Spleen (tissue), 11 donors: ENCODE measurements around the gene DOCK9. TPM values are rescaled to one million over a fixed set of nuclear protein-coding genes. Genes with fewer than 3 reads are reported as not detected.

Experiments used
- DNase-seq: peaks from one replicate; pipeline ENCODE4 v3.0.0-alpha.2; 2020
- H3K27ac ChIP-seq, 8 donors: fragments of 200-600 bp; sonication (generic) in 7 of 8; 1 replicate in 4 of 8; 2 replicates in 4 of 8; pipeline versions ENCODE4 v1.5.0 to v1.8.0; 2016 to 2021; ENCODE audit warnings: inconsistent platforms in 4 of 8, mild to moderate bottlenecking in 4 of 8, moderate library complexity in 1 of 8
- H3K27me3 ChIP-seq, 7 donors: fragments of 200-600 bp; sonication (generic) in 6 of 7; replicated peaks in 1 of 7; 1 replicate in 4 of 7; 2 replicates in 3 of 7; pipeline versions ENCODE4 v1.5.0 to v1.8.0; 2016 to 2021; ENCODE audit warnings: inconsistent platforms in 3 of 7, mild to moderate bottlenecking in 1 of 7
- H3K36me3 ChIP-seq, 6 donors: fragments of 200-600 bp; sonication (generic) in 5 of 6; 1 replicate in 4 of 6; 2 replicates in 2 of 6; pipeline versions ENCODE4 v1.5.0 to v1.8.0; 2016 to 2021; ENCODE audit warnings: inconsistent platforms in 2 of 6
- H3K4me1 ChIP-seq, 6 donors: fragments of 200-600 bp; sonication (generic) in 5 of 6; 1 replicate in 3 of 6; 2 replicates in 3 of 6; pipeline versions ENCODE4 v1.5.0 to v1.8.0; 2016 to 2021; ENCODE audit warnings: inconsistent platforms in 3 of 6
- H3K4me3 ChIP-seq, 8 donors: fragments of 200-600 bp; sonication (generic) in 7 of 8; 1 replicate in 4 of 8; 2 replicates in 4 of 8; pipeline versions ENCODE4 v1.5.0 to v1.8.0; 2016 to 2021; ENCODE audit warnings: inconsistent platforms in 4 of 8, mild to moderate bottlenecking in 4 of 8, moderate library complexity in 2 of 8
- H3K9me3 ChIP-seq, 8 donors: fragments of 200-600 bp; sonication (generic) in 7 of 8; 1 replicate in 4 of 8; 2 replicates in 4 of 8; pipeline versions ENCODE4 v1.5.0 to v1.8.0; 2016 to 2021; ENCODE audit warnings: inconsistent platforms in 4 of 8
- POLR2A ChIP-seq, 3 donors: fragments of 450-650 bp; IDR thresholded peaks; one replicate each; pipeline ENCODE4 v1.5.1; 2017; ENCODE audit warnings: antibody characterized with exemption in 3 of 3, mild to moderate bottlenecking in 1 of 3
- POLR2AphosphoS5 ChIP-seq, 3 donors: sonication (generic); formaldehyde crosslinking; IDR thresholded peaks; one replicate each; pipeline ENCODE4 v1.5.1; 2017; ENCODE audit warnings: antibody characterized with exemption in 3 of 3
- WGBS, 5 donors: extraction: QIAGEN DNeasy Blood & Tissue Kit in 3 of 5; methylation state at CpG; one replicate each; pipeline versions ENCODE4 v1.1.5 to v1.1.7; 2013 to 2018; 5-methylcytosine and 5-hydroxymethylcytosine counted together
- intact Hi-C: fragments of 100-400 bp; cut with DNase I; formaldehyde crosslinking; loops from one replicate; pipeline ENCODE4 v1.15.0; 2023; ENCODE audit warnings: low total_unique reads
- polyA plus RNA-seq, 3 donors: library from polyadenylated mRNA; stranded (reverse); fragments of 200-250 nt; gene quantifications; one replicate each; pipeline ENCODE4 v1.2.1, GENCODE V29; 2013
- total RNA-seq, 7 donors: library from RNA; depleted of rRNA in 3 of 7; stranded (reverse); fragments of >200 nt in 3 of 7; fragmentation: NEBNext Ultra II Directional in 4 of 7; extraction: Animal tissue kit (Norgen Biotek cat#: 25700) in 4 of 7; gene quantifications; one replicate each; pipeline versions ENCODE4 v1.1.0 to v1.2.1, GENCODE V29; 2016 to 2021
- TF ChIP-seq, protein P1 (sequence below), 11 experiments: fragments of 200-600 bp in 7 of 11; fragments of 450-650 bp in 4 of 11; sonication (generic) in 4 of 11; IDR thresholded peaks in 8 of 11; conservative IDR thresholded peaks in 3 of 11; 1 replicate in 7 of 11; 2 replicates in 4 of 11; pipeline versions ENCODE4 v1.4.0 to v1.8.0; 2016 to 2021; ENCODE audit warnings: antibody characterized with exemption in 11 of 11, inconsistent platforms in 4 of 11, mild to moderate bottlenecking in 1 of 11
- donor health status: healthy with polysubstance abuse.
- donor health status: DM: no; HTN: no; CAD: no; lungs with moderate emphysema.
- donor health status: DM: no; HTN: no; CAD: no.
- donor health status: Bipolar disorder and iron deficiency.
- donor health status: healthy.
- donor health status: DM: no; HTN: no; CAD: no.
- donor health status: DM: yes; HTN: yes; CAD: no.

DOCK9 gene
- total and polyA plus RNA-seq, 10 donors: 6.9 to 53.3 (median 47.6) TPM

DNA sequence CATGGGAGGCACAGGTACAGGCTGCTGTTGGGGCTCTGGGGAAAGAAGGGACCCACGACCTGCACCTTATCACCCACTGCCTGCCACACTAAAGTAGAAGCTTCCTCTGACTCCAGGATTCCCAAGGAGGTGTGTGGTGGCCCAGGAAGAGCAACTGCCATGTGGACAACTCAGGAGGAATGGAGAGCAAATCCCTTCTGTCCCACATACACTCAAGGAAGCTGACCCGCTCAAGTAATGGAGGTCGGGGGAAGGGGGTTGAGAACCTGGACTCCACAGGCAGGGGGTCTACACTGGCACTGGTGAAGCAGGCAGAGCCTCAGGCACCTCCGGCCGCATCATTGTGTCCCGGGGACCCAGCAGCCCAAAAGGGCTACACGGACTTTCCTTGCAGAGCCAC, 196.0 kb downstream of the DOCK9 start:
- no peaks in the 10 kb centered on the region for H3K4me1 ChIP-seq
- no peak for DNase-seq
- peaks cover 0 to 21% (median 0%) of the 10 kb centered on the region in 7 donors for H3K27me3 ChIP-seq
- no peaks in the 10 kb centered on the region for H3K36me3 ChIP-seq
- intact Hi-C loops: no loop called here
- no peaks in the 10 kb centered on the region for H3K9me3 ChIP-seq
- TF ChIP-seq POLR2AphosphoS5 (IDR thresholded peaks at IDR 0.05) (no peak), POLR2A (IDR thresholded peaks at IDR 0.05) (no peak)
- TF ChIP-seq, protein P1, sequence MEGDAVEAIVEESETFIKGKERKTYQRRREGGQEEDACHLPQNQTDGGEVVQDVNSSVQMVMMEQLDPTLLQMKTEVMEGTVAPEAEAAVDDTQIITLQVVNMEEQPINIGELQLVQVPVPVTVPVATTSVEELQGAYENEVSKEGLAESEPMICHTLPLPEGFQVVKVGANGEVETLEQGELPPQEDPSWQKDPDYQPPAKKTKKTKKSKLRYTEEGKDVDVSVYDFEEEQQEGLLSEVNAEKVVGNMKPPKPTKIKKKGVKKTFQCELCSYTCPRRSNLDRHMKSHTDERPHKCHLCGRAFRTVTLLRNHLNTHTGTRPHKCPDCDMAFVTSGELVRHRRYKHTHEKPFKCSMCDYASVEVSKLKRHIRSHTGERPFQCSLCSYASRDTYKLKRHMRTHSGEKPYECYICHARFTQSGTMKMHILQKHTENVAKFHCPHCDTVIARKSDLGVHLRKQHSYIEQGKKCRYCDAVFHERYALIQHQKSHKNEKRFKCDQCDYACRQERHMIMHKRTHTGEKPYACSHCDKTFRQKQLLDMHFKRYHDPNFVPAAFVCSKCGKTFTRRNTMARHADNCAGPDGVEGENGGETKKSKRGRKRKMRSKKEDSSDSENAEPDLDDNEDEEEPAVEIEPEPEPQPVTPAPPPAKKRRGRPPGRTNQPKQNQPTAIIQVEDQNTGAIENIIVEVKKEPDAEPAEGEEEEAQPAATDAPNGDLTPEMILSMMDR (IDR thresholded peaks at IDR 0.05 in 8 of 11, conservative IDR thresholded peaks at IDR 0.05 in 3 of 11): no peak
- H3K27ac ChIP-seq: no peak overlapping the region
- no peak overlapping the region for H3K4me3 ChIP-seq
- WGBS, 5 donors: 75 to 89% (median 84%) methylated on average over 7 of the region's 7 CpGs

DNA sequence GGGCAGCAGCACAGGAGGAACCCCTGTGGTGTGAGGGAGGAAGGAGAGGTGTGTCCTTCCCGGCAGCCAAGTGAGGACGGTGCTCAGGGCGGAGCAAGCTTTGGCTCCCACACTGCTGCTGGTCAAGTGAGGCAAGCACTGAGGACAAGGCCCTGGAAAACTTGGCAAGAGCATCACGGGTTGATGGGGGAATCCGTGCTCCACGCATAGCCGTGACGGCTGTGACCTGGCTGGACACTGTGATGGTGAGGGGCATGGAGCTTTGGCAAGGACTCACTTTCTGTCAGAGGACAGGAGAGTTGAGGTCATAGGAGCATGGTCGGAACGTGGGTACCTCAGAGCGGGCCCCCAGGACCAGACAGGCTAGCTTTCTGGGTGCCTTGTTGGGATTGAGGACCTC, 196.4 kb downstream of the DOCK9 start:
- 81 to 88% (median 86%) methylated on average over 11 of the region's 11 CpGs for WGBS, 5 donors
- H3K9me3 ChIP-seq: no peaks in the 10 kb centered on the region
- no peak for TF ChIP-seq POLR2A (IDR thresholded peaks at IDR 0.05)
- TF ChIP-seq POLR2AphosphoS5 (IDR thresholded peaks at IDR 0.05): no peak
- TF ChIP-seq, protein P1 (IDR thresholded peaks at IDR 0.05 in 8 of 11, conservative IDR thresholded peaks at IDR 0.05 in 3 of 11): no peak
- no peak overlapping the region for H3K4me3 ChIP-seq
- no peaks in the 10 kb centered on the region for H3K4me1 ChIP-seq
- intact Hi-C loops: no loop called here
- peaks cover 0 to 21% (median 0%) of the 10 kb centered on the region in 7 donors for H3K27me3 ChIP-seq
- DNase-seq: no peak
- H3K36me3 ChIP-seq: no peaks in the 10 kb centered on the region
- H3K27ac ChIP-seq: no peak overlapping the region

DNA sequence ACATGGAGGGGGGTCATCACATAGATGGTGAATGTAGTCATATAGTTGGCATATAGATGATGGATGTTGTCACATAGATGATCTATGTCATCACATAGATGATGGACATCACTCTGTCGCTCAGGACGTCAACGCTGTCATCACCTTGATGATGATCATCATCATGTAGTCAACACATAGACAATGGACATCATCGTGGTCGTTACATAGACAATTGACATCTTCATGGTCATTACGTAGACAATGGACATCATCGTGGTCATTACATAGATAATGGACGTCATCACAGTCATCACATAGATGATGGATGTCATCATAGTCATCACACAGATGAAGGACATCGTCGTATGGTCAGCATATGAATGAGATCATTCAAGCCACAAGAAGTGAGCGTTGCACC, 196.8 kb downstream of the DOCK9 start:
- Histone ChIP-seq H3K36me3 (no peaks in the 10 kb centered on the region), H3K27me3 (peaks cover 0 to 21% (median 0%) of the 10 kb centered on the region in 7 donors), H3K27ac (no peak overlapping the region), H3K9me3 (no peaks in the 10 kb centered on the region), H3K4me3 (no peak overlapping the region), H3K4me1 (no peaks in the 10 kb centered on the region)
- TF ChIP-seq POLR2A (IDR thresholded peaks at IDR 0.05): no peak
- TF ChIP-seq, protein P1 (IDR thresholded peaks at IDR 0.05 in 8 of 11, conservative IDR thresholded peaks at IDR 0.05 in 3 of 11): no peak
- TF ChIP-seq POLR2AphosphoS5 (IDR thresholded peaks at IDR 0.05): no peak
- 83 to 92% (median 89%) methylated on average over 11 of the region's 11 CpGs for WGBS, 5 donors
- intact Hi-C loops: no loop called here
- DNase-seq: no peak

DNA sequence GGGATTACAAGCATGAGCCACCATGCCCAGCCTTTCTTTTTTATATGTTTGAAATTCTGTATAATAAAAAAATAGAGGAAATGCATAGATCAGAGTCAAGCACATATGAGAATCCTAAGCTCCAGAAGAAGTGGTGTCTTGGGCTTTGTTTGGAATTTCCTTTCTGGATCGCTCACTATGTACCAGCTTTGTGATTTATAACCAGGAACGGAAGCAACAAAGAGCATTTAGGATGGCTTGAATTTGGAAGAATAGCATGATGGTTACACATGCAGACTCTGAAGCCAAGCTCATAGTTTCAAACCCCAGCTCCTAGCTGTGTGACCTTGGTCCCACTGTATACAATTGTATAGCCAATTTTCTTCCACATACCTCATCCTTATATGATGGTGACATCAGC, 197.4 kb downstream of the DOCK9 start:
- Histone ChIP-seq H3K4me3 (no peak overlapping the region), H3K4me1 (no peaks in the 10 kb centered on the region), H3K27ac (no peak overlapping the region), H3K9me3 (no peaks in the 10 kb centered on the region), H3K36me3 (no peaks in the 10 kb centered on the region), H3K27me3 (peaks cover 0 to 21% (median 0%) of the 10 kb centered on the region in 7 donors)
- WGBS, 5 donors: 34 to 50% (median 39%) methylated on average over 2 of the region's 2 CpGs
- DNase-seq: no peak
- TF ChIP-seq, protein P1 (IDR thresholded peaks at IDR 0.05 in 8 of 11, conservative IDR thresholded peaks at IDR 0.05 in 3 of 11): no peak
- no peak for TF ChIP-seq POLR2AphosphoS5 (IDR thresholded peaks at IDR 0.05)
- no peak for TF ChIP-seq POLR2A (IDR thresholded peaks at IDR 0.05)
- intact Hi-C loops: no loop called here
